H1 (cell line): ENCODE measurements around the gene ANXA9. TPM values are rescaled to one million over a fixed set of nuclear protein-coding genes. Genes with fewer than 3 reads are reported as not detected.

ENCODE experiments used
- CTCF ChIA-PET: fragments of 300-600 bp; sonication (Branson Sonifier 250); formaldehyde crosslinking; loops from one replicate; lab custom pipeline; 2021; ENCODE audit not compliant: partially characterized antibody; lab: Charles Lee
- POLR2A ChIA-PET: fragments of 300-600 bp; sonication (Branson Sonifier 250); formaldehyde crosslinking; loops from one replicate; lab custom pipeline; 2021; ENCODE audit warnings: inconsistent platforms; ENCODE audit not compliant: partially characterized antibody; lab: Charles Lee
- DNase-seq, 2 experiments: peaks; one replicate each; pipeline versions ENCODE4 v3.0.0 to v3.0.0-alpha.2; 2010 to 2022; ENCODE audit warnings: low spot score in 2 of 2, low read depth in 1 of 2, mixed read lengths in 1 of 2
- FAIRE-seq: peaks from 2 replicates; lab custom pipeline; 2011; peaks lifted over from hg19 to GRCh38; lab: Jason Lieb, UNC
- H2AFZ ChIP-seq: 2 replicates; pipeline ENCODE4 v1.8.1; 2012; ENCODE audit warnings: low read length, inconsistent platforms
- H2AK5ac ChIP-seq: 2 replicates; pipeline ENCODE4 v1.6.1; 2013; ENCODE audit warnings: low read depth, low read length
- H2BK120ac ChIP-seq: replicated peaks from 2 replicates; pipeline ENCODE3; 2013; ENCODE audit warnings: low read depth, low read length, inconsistent platforms
- H2BK12ac ChIP-seq: 2 replicates; pipeline ENCODE4 v1.6.1; 2013; ENCODE audit warnings: low read depth, low read length
- H2BK15ac ChIP-seq: 2 replicates; pipeline ENCODE4 v1.6.1; 2013; ENCODE audit warnings: low read length
- H2BK20ac ChIP-seq: 2 replicates; pipeline ENCODE4 v1.6.1; 2013; ENCODE audit warnings: low read length
- H2BK5ac ChIP-seq: 2 replicates; pipeline ENCODE4 v1.6.1; 2013; ENCODE audit warnings: low read depth, low read length
- H3K14ac ChIP-seq: 2 replicates; pipeline ENCODE4 v1.6.1; 2013; ENCODE audit warnings: inconsistent platforms; ENCODE audit not compliant: insufficient read length
- H3K18ac ChIP-seq: 2 replicates; pipeline ENCODE4 v1.6.1; 2013; ENCODE audit warnings: low read length; ENCODE audit errors: extremely low read depth
- H3K23ac ChIP-seq: 2 replicates; pipeline ENCODE4 v1.6.1; 2013; ENCODE audit warnings: inconsistent platforms; ENCODE audit not compliant: insufficient read length
- H3K23me2 ChIP-seq: 2 replicates; pipeline ENCODE4 v1.6.1; 2013; ENCODE audit warnings: low read depth, low read length
- H3K27ac ChIP-seq: 2 replicates; pipeline ENCODE4 v1.6.1; 2011; ENCODE audit warnings: low read depth, low read length, inconsistent platforms
- H3K27me3 ChIP-seq, 4 experiments: replicated peaks in 1 of 4; 1 replicate in 1 of 4; 2 replicates in 3 of 4; pipeline versions ENCODE4 v1.6.1 to v1.8.1; 2011 to 2013; ENCODE audit warnings: low read length in 3 of 4, mild to moderate bottlenecking in 3 of 4, inconsistent platforms in 2 of 4, mixed read lengths in 2 of 4, moderate library complexity in 1 of 4; ENCODE audit not compliant: control insufficient read depth in 3 of 4, insufficient read depth in 3 of 4; ENCODE audit errors: extremely low read depth in 1 of 4
- H3K36me3 ChIP-seq, 4 experiments: 2 replicates each; pipeline versions ENCODE4 v1.6.1 to v1.8.1; 2011 to 2013; ENCODE audit warnings: mild to moderate bottlenecking in 4 of 4, low read length in 3 of 4, moderate library complexity in 2 of 4, control low read depth in 1 of 4, inconsistent platforms in 1 of 4; ENCODE audit not compliant: insufficient read depth in 4 of 4, control insufficient read depth in 2 of 4
- H3K4ac ChIP-seq: replicated peaks from 2 replicates; pipeline ENCODE3; 2013; ENCODE audit warnings: low read length, low read depth, mixed read lengths, inconsistent platforms; ENCODE audit not compliant: insufficient read length
- H3K4me1 ChIP-seq, 4 experiments: replicated peaks in 1 of 4; 1 replicate in 1 of 4; 2 replicates in 3 of 4; pipeline versions ENCODE4 v1.6.1 to v1.8.1; 2011 to 2013; ENCODE audit warnings: low read length in 3 of 4, inconsistent platforms in 2 of 4, mixed read lengths in 1 of 4; ENCODE audit not compliant: insufficient read depth in 4 of 4, control insufficient read depth in 3 of 4
- H3K4me2 ChIP-seq, 2 experiments: 2 replicates each; pipeline versions ENCODE4 v1.6.1 to v1.8.1; 2011 to 2013; ENCODE audit warnings: low read depth in 2 of 2, low read length in 2 of 2, control low read depth in 1 of 2, inconsistent platforms in 1 of 2, mild to moderate bottlenecking in 1 of 2; ENCODE audit not compliant: insufficient read depth in 1 of 2
- H3K4me3 ChIP-seq, 4 experiments: fragments of 200-600, 300-600 bp in 1 of 4; sonication (generic), shearing (Covaris generic), sonication (Bioruptor Twin) in 1 of 4; 2 replicates each; pipeline versions ENCODE4 v1.5.1 to v1.8.1; 2011 to 2016; ENCODE audit warnings: low read length in 4 of 4, low read depth in 3 of 4, control low read depth in 2 of 4, inconsistent platforms in 2 of 4, mild to moderate bottlenecking in 2 of 4, mixed read lengths in 1 of 4, moderate library complexity in 1 of 4; ENCODE audit not compliant: insufficient read depth in 2 of 4; ENCODE audit errors: extremely low read depth in 1 of 4
- H3K56ac ChIP-seq: replicated peaks from 2 replicates; pipeline ENCODE3; 2013; ENCODE audit warnings: low read depth, mild to moderate bottlenecking, mixed read lengths, low read length, inconsistent platforms; ENCODE audit not compliant: insufficient read length
- H3K79me1 ChIP-seq: 2 replicates; pipeline ENCODE4 v1.6.1; 2013; ENCODE audit warnings: low read depth, low read length, control low read depth
- H3K79me2 ChIP-seq, 2 experiments: 2 replicates each; pipeline versions ENCODE4 v1.6.1 to v1.8.1; 2012 to 2013; ENCODE audit warnings: low read length in 2 of 2, mild to moderate bottlenecking in 2 of 2, inconsistent platforms in 1 of 2; ENCODE audit not compliant: insufficient read depth in 2 of 2, control insufficient read depth in 1 of 2
- H3K9ac ChIP-seq, 4 experiments: replicated peaks in 1 of 4; 1 replicate in 1 of 4; 2 replicates in 3 of 4; pipeline versions ENCODE4 v1.6.1 to v1.8.1; 2011 to 2013; ENCODE audit warnings: low read depth in 3 of 4, low read length in 3 of 4, control low read depth in 2 of 4, mild to moderate bottlenecking in 2 of 4, moderate library complexity in 2 of 4, inconsistent platforms in 1 of 4; ENCODE audit errors: extremely low read depth in 1 of 4
- H3K9me3 ChIP-seq, 2 experiments: 2 replicates each; pipeline versions ENCODE4 v1.6.1 to v1.8.1; 2012 to 2013; ENCODE audit warnings: mild to moderate bottlenecking in 2 of 2, moderate library complexity in 2 of 2, control low read depth in 1 of 2, inconsistent platforms in 1 of 2, low read depth in 1 of 2, low read length in 1 of 2, mixed read lengths in 1 of 2; ENCODE audit not compliant: insufficient read depth in 2 of 2
- H4K20me1 ChIP-seq, 2 experiments: replicated peaks in 1 of 2; 2 replicates each; pipeline versions ENCODE3 to v1.8.1; 2011 to 2013; ENCODE audit warnings: inconsistent platforms in 2 of 2, low read length in 2 of 2, mild to moderate bottlenecking in 1 of 2; ENCODE audit not compliant: insufficient read depth in 2 of 2, control insufficient read depth in 1 of 2
- H4K5ac ChIP-seq: 2 replicates; pipeline ENCODE4 v1.6.1; 2013; ENCODE audit warnings: low read length, low read depth, mixed read lengths, inconsistent platforms; ENCODE audit not compliant: insufficient read length
- H4K8ac ChIP-seq: 2 replicates; pipeline ENCODE4 v1.8.0; 2013; ENCODE audit warnings: mild to moderate bottlenecking, moderate library complexity, low read length, inconsistent platforms; ENCODE audit not compliant: insufficient read depth; ENCODE audit errors: extremely low read depth
- H4K91ac ChIP-seq: replicated peaks from 2 replicates; pipeline ENCODE3; 2013; ENCODE audit warnings: low read length, mixed read lengths, inconsistent platforms; ENCODE audit not compliant: insufficient read length
- POLR2A ChIP-seq, 2 experiments: IDR thresholded peaks; 1 replicate in 1 of 2; 2 replicates in 1 of 2; pipeline ENCODE4 v1.6.1; 2011; ENCODE audit warnings: low read depth in 2 of 2, low read length in 2 of 2, mild to moderate bottlenecking in 2 of 2; ENCODE audit errors: control extremely low read depth in 1 of 2
- POLR2AphosphoS5 ChIP-seq: IDR thresholded peaks from 2 replicates; pipeline ENCODE4 v1.6.1; 2011; ENCODE audit warnings: low read depth, low read length
- RBBP5 ChIP-seq: IDR thresholded peaks from 2 replicates; pipeline ENCODE4 v1.7.1; 2012; ENCODE audit warnings: low read depth, mild to moderate bottlenecking, inconsistent platforms, low read length, moderate library complexity, borderline replicate concordance
- WGBS, 2 experiments: shearing (Covaris generic) in 1 of 2; methylation state at CpG; one replicate each; pipeline versions ENCODE4 v1.1.6 to v1.1.7; 2013 to 2015; ENCODE audit warnings: low lambda C conversion rate in 2 of 2, mixed read lengths in 2 of 2, inconsistent platforms in 1 of 2, low coverage in 1 of 2, missing lambda C conversion rate in 1 of 2; ENCODE audit not compliant: insufficient replicate concordance in 2 of 2, insufficient coverage in 1 of 2, insufficient read length in 1 of 2; ENCODE audit errors: extremely low coverage in 1 of 2, missing lambda C conversion rate in 1 of 2; 5-methylcytosine and 5-hydroxymethylcytosine counted together
- polyA plus RNA-seq, 7 experiments: library from polyadenylated mRNA; depleted of rRNA in 3 of 7; stranded (reverse) in 5 of 7; unstranded in 2 of 7; fragments of >200 nt in 5 of 7; fragments of 200-250 nt in 2 of 7; gene quantifications; 1 replicate in 5 of 7; 2 replicates in 1 of 7; 4 replicates in 1 of 7; pipeline versions ENCODE4 v1.2.1 to v1.2.3, GENCODE V29; 2011 to 2013; ENCODE audit warnings: missing spikeins in 2 of 7, mixed read lengths in 2 of 7
- total RNA-seq: library from RNA; stranded (reverse); fragmentation: NEBNext Ultra II Directional; extraction: Animal tissue kit (Norgen Biotek cat#: 25700); gene quantifications from 2 replicates; pipeline ENCODE4 v1.2.1, GENCODE V29; 2021

ANXA9 gene
- total and polyA plus RNA-seq, 2 of the 8 experiments (the other 6 are each of a cell fraction or from before 2014, with no cell fraction given), result 1.8 to 3.5 TPM

DNA sequence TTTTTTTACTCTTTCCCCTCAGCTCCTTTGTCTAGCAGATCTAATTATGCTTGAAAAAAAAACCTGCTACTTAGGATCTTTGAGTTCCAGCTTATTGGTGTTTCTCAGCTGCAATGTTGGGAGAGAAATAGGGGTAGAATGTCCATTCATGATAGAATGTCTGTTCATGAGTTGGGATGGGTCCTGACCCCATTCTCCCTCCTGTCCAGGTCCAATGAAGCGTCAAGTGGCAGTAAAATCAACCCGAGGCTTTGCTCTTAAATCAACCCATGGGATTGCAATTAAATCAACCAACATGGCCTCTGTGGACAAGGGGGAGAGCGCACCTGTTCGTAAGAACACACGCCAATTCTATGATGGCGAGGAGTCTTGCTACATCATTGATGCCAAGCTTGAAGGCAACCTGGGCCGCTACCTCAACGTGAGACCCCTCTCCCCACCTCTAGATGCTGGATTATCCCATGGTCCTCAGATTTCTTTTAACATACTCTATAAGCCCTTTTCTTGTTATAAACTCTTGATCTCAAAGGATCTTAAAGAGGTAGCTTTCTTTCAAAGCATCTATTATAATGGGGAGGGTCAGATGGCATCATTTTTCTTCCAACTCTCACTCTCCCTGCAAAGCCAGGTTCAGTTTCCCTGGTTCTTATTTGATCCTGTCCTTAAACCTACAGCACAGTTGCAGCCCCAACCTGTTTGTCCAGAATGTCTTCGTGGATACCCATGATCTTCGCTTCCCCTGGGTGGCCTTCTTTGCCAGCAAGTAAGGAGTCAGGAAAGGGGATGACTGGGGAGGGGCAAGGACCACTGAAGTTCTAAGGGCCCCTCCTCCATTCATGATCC lies 18.6 kb upstream of the ANXA9 start:
- peaks cover 0 to 4% (median 2%) of the 10 kb centered on the region in 4 experiments; a peak in 1 of 7 replicates for H3K4me1 ChIP-seq
- TF ChIP-seq RBBP5 (no peak), POLR2AphosphoS5 (peak; percentile 52), POLR2A (IDR thresholded peaks at IDR 0.05; ENCODE audit: control extremely low read depth in 1 of 2, low read depth in 2 of 2, low read length in 2 of 2) (peak in 1 of 2 experiments; percentile 68; a peak in 2 of 3 replicates)
- CTCF ChIA-PET, result interaction anchor here (0.8 to 4.9 kb wide), 8 partner anchors 12 to 43 kb away, joined by 3 to 27 read pairs (median 4); partner anchors contain the start of gene MINDY1
- no peaks in the 10 kb centered on the region for H3K27me3 ChIP-seq
- WGBS, 2 experiments, result 93% methylated on average over 10 of the region's 10 CpGs; no CpG with 5 or more reads in 1 of the 2 experiments
- FAIRE-seq (no peak), DNase-seq (no peak)
- no peak overlapping the region for H3K4me2 ChIP-seq
- no peaks in the 10 kb centered on the region; a peak in 1 of 4 replicates for H3K9me3 ChIP-seq
- no peak overlapping the region for H3K9ac ChIP-seq
- no peak overlapping the region for H3K18ac ChIP-seq
- H4K91ac ChIP-seq, result no peak overlapping the region
- H2BK15ac ChIP-seq, result no peak overlapping the region
- 0 out of 4 replicates have a peak, but pooled peaks cover 0 to 2% of the 10 kb centered on the region in 2 experiments for H3K79me2 ChIP-seq
- H4K5ac ChIP-seq, result no peak overlapping the region
- H3K23ac ChIP-seq, result no peak overlapping the region
- H3K79me1 ChIP-seq, result no peaks in the 10 kb centered on the region
- no peak overlapping the region for H2BK12ac ChIP-seq
- peaks cover 34 to 93% (median 81%) of the 10 kb centered on the region in 4 experiments for H3K36me3 ChIP-seq
- no peak overlapping the region; the same call in 1 of the 2 replicates for H4K8ac ChIP-seq
- H3K4ac ChIP-seq, result no peak overlapping the region
- H3K27ac ChIP-seq, result no peak overlapping the region; the same call in 1 of the 2 replicates
- no peak overlapping the region for H2BK20ac ChIP-seq
- no peak overlapping the region for H2AFZ ChIP-seq
- H2BK5ac ChIP-seq, result no peak overlapping the region
- POLR2A ChIA-PET, result interaction anchor here (0.6 to 10.1 kb wide), 12 partner anchors 7 to 346 kb away, joined by 3 to 126 read pairs (median 6); partner anchors contain the start of genes ANXA9, CERS2 and MINDY1
- no peak overlapping the region for H2AK5ac ChIP-seq
- H3K23me2 ChIP-seq, result no peaks in the 10 kb centered on the region
- no peak overlapping the region for H3K56ac ChIP-seq
- no peak overlapping the region for H3K14ac ChIP-seq
- H3K4me3 ChIP-seq, result no peak overlapping the region
- H4K20me1 ChIP-seq, result peaks cover 2 to 5% of the 10 kb centered on the region in 2 experiments
- H2BK120ac ChIP-seq, result no peak overlapping the region
